ENCODE results near the gene CFAP97D2.

DNA sequence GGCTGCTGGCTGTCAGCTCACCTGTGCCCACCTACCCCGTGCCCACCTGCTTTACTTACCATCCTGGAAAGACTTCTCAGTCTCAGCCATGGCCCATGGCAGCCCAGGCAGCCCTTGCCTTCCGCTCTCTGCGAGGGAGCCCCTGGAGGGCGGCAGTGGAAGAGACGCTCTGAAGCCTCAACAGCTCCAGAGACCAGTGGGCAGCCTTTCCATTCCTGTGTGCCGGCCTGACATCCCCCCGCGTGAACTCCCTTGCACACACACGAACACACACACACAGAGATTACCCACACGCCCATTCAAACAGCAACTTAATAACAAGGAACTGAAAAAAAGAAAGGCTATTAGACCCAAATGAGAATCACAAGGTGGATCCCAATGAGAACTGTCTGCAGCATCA, 32.4 kb upstream of the CFAP97D2 start:
- TF ChIP-seq EZH2phosphoT487 (IDR thresholded peaks at IDR 0.05; ENCODE audit: low read depth, severe bottlenecking, unreplicated experiment): no peak
- TF ChIP-seq, protein P1, sequence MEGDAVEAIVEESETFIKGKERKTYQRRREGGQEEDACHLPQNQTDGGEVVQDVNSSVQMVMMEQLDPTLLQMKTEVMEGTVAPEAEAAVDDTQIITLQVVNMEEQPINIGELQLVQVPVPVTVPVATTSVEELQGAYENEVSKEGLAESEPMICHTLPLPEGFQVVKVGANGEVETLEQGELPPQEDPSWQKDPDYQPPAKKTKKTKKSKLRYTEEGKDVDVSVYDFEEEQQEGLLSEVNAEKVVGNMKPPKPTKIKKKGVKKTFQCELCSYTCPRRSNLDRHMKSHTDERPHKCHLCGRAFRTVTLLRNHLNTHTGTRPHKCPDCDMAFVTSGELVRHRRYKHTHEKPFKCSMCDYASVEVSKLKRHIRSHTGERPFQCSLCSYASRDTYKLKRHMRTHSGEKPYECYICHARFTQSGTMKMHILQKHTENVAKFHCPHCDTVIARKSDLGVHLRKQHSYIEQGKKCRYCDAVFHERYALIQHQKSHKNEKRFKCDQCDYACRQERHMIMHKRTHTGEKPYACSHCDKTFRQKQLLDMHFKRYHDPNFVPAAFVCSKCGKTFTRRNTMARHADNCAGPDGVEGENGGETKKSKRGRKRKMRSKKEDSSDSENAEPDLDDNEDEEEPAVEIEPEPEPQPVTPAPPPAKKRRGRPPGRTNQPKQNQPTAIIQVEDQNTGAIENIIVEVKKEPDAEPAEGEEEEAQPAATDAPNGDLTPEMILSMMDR (IDR thresholded peaks at IDR 0.05; ENCODE audit: poor library complexity): peak; percentile 5
